Measurements from ENCODE around the gene ATP13A3.
A peak's percentile ranks its signal among the peaks of the same experiment; 100 is the strongest.

Gene ATP13A3

GRCh38 chr3:194396539-194396858, 90.3 kb downstream of the ATP13A3 start:
- H3K4me3 ChIP-seq (ENCODE audit: low read length) = no peak overlapping the region; the same call in 1 of the 2 replicates
- TF ChIP-seq CTCF (conservative IDR thresholded peaks at IDR 0.05; ENCODE audit: low read length) = no peak
- DNase-seq (ENCODE audit: low read depth) = no peak

GRCh38 chr3:194395778-194396538, 90.8 kb downstream of the ATP13A3 start:
- TF ChIP-seq CTCF (conservative IDR thresholded peaks at IDR 0.05; ENCODE audit: low read length) = no peak
- DNase-seq (ENCODE audit: low read depth) = peak; percentile 57
- peak overlapping the region; percentile 15 for H3K4me3 ChIP-seq (ENCODE audit: low read length)

- no peak for TF ChIP-seq CTCF (conservative IDR thresholded peaks at IDR 0.05; ENCODE audit: low read length)
- H3K4me3 ChIP-seq (ENCODE audit: low read length) = no peak overlapping the region
- DNase-seq (ENCODE audit: low read depth) = no peak
Measured at GRCh38 chr3:194395212-194395611, 91.6 kb downstream of the ATP13A3 start.

- no peak for TF ChIP-seq CTCF (conservative IDR thresholded peaks at IDR 0.05; ENCODE audit: low read length)
- H3K4me3 ChIP-seq (ENCODE audit: low read length) = no peak overlapping the region
- no peak for DNase-seq (ENCODE audit: low read depth)
Measured at GRCh38 chr3:194392576-194392975, 94.2 kb downstream of the ATP13A3 start.

- no peak for DNase-seq (ENCODE audit: low read depth)
- TF ChIP-seq CTCF (conservative IDR thresholded peaks at IDR 0.05; ENCODE audit: low read length) = no peak
- no peak overlapping the region for H3K4me3 ChIP-seq (ENCODE audit: low read length)
Measured at GRCh38 chr3:194390835-194391234, 96.0 kb downstream of the ATP13A3 start.

GRCh38 chr3:194389269-194389668, 97.5 kb downstream of the ATP13A3 start:
- no peak for TF ChIP-seq CTCF (conservative IDR thresholded peaks at IDR 0.05; ENCODE audit: low read length)
- DNase-seq (ENCODE audit: low read depth) = no peak
- no peak overlapping the region for H3K4me3 ChIP-seq (ENCODE audit: low read length)

GRCh38 chr3:194387926-194388418, 98.8 kb downstream of the ATP13A3 start:
- DNase-seq (ENCODE audit: low read depth) = no peak
- H3K4me3 ChIP-seq (ENCODE audit: low read length) = no peak overlapping the region
- TF ChIP-seq CTCF (conservative IDR thresholded peaks at IDR 0.05; ENCODE audit: low read length) = no peak
